ENCODE measurements around the gene CAMK1G. TPM values are rescaled to one million over a fixed set of nuclear protein-coding genes. Genes with fewer than 3 reads are reported as not detected.

Gene CAMK1G
- total and polyA plus RNA-seq, 2 of the 4 experiments (the other 2 are of a cell fraction) = 0.72 to 1.8 TPM

DNA sequence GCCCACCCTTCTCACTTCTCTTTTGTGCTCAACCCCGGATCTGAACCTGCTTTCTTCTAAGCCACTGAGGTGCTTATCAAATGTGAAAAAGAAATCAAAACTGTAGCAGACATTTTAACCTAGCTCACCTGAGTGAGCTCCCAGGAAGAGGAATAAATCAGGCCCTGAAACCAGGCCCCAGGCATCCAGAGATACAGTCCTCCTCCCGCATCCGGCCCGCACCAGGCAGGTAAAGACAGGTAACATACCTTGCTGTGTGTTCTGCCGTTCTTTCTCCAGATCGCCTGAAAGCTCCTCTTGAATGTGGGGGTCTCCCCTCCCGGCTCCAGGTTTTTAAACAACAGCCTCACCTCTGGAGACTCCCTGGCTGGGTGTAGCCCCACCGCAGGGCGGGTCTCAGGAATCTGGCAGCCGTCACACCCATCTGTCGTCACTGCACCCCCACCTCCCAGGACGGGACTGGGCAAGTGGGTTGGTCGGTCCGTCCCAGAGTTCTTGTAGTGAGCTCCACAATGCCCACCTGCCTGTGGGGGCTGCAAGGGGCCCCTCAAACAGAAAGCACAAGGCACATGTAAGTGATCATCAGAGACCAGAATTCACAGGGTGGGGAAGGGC, 68.7 kb downstream of the CAMK1G start, which contains the start of gene LAMB3:
TSS of gene LAMB3 (minus strand) at position 305 of the 615 bp plus-strand sequence. CDS start 1,481 bp downstream, outside the sequence.
- Histone ChIP-seq H2AK9ac (replicated peaks; ENCODE audit: low read depth, low read length, poor library complexity) (peak within 1 kb of the TSS; percentile 73), H3K9me1 (ENCODE audit: insufficient read depth, low read length) (peaks cover 21% of the 10 kb centered on the region), H3K79me1 (ENCODE audit: low read depth in 1 of 2, low read length in 2 of 2) (no peaks in the 10 kb centered on the region), H3K4me1 (ENCODE audit: control insufficient read depth, insufficient read depth, low read length) (peaks cover 18% of the 10 kb centered on the region), H3K4ac (ENCODE audit: low read depth, low read length) (no peak within 1 kb of the TSS; the same call in 1 of the 2 replicates), H2BK5ac (ENCODE audit: low read depth, low read length, poor library complexity, severe bottlenecking) (no peak within 1 kb of the TSS), H3K23ac (ENCODE audit: low read depth, low read length) (no peak within 1 kb of the TSS), H3K27me3 (ENCODE audit: control insufficient read depth, insufficient read depth, low read length) (no peaks in the 10 kb centered on the region; the same call in 1 of the 2 replicates), H4K20me1 (ENCODE audit: insufficient read depth, low read length) (no peaks in the 10 kb centered on the region), H2AFZ (replicated peaks; ENCODE audit: low read length, poor library complexity) (peak within 1 kb of the TSS; percentile 90), H3K4me2 (ENCODE audit: low read depth, low read length) (no peak within 1 kb of the TSS), H2BK120ac (ENCODE audit: low read depth, low read length) (no peak within 1 kb of the TSS), H4K91ac (ENCODE audit: insufficient read depth, low read depth, low read length) (no peak within 1 kb of the TSS), H3K36me3 (ENCODE audit: control insufficient read depth, insufficient read depth, low read length) (no peaks in the 10 kb centered on the region), H2BK15ac (ENCODE audit: low read depth, low read length) (no peak within 1 kb of the TSS), H2AK5ac (ENCODE audit: low read depth, low read length) (0 out of 2 replicates have a peak within 1 kb of the TSS, but pooled peaks have one; percentile 28), H3K9ac (ENCODE audit: low read depth, low read length) (no peak within 1 kb of the TSS), H3K9me3 (ENCODE audit: control insufficient read depth, insufficient read depth, low read length) (no peaks in the 10 kb centered on the region), H3K4me3 (ENCODE audit: insufficient read depth, low read depth, low read length) (no peak within 1 kb of the TSS), H4K5ac (ENCODE audit: low read depth, low read length) (no peak within 1 kb of the TSS), H2BK20ac (ENCODE audit: low read depth, low read length) (peak within 1 kb of the TSS; percentile 27), H3K56ac (ENCODE audit: extremely low read depth, insufficient read depth, low read length) (no peak within 1 kb of the TSS), H3K18ac (ENCODE audit: low read depth, low read length) (no peak within 1 kb of the TSS), H3K27ac (ENCODE audit: insufficient read depth, low read length) (no peak within 1 kb of the TSS), H3K14ac (replicated peaks; ENCODE audit: low read depth, low read length) (no peak within 1 kb of the TSS), H4K8ac (ENCODE audit: low read depth in 2 of 2, low read length in 2 of 2) (peak within 1 kb of the TSS; percentile 59 to 96; a peak in 2 of 4 replicates)
- DNase-seq (no peak), ATAC-seq (ENCODE audit: low read depth) (no peak)
- no peak for TF ChIP-seq USF2 (IDR thresholded peaks at IDR 0.05; ENCODE audit: low read depth, low read length)
- TF ChIP-seq MAZ (IDR thresholded peaks at IDR 0.05; ENCODE audit: borderline replicate concordance, low read depth, low read length) = no peak
- no peak for TF ChIP-seq MXI1 (IDR thresholded peaks at IDR 0.05; ENCODE audit: borderline replicate concordance, low read depth, low read length)
- TF ChIP-seq CTCF (conservative IDR thresholded peaks at IDR 0.05; ENCODE audit: low read depth, low read length) = no peak
- no peak for TF ChIP-seq SMC3 (IDR thresholded peaks at IDR 0.05; ENCODE audit: low read depth, low read length)
- no peak for TF ChIP-seq ELK1 (IDR thresholded peaks at IDR 0.05; ENCODE audit: borderline replicate concordance, low read depth, low read length)
- no peak for TF ChIP-seq BHLHE40 (IDR thresholded peaks at IDR 0.05; ENCODE audit: low read depth, low read length)
- TF ChIP-seq RAD21 (IDR thresholded peaks at IDR 0.05; ENCODE audit: low read length) = no peak
- TF ChIP-seq MAFK (IDR thresholded peaks at IDR 0.05; ENCODE audit: low read depth, low read length) = no peak
- dilution Hi-C loops (cut with HindIII; ENCODE audit: low sequenced_read_pairs, unreplicated experiment) (no loop called here), in situ Hi-C loops (cut with MboI; ENCODE audit: low sequenced_read_pairs) (no loop called here), intact Hi-C loops (cut with micrococcal nuclease) (no loop called here)
- ChIA-PET CTCF (interaction anchor here (1.2 kb wide), 1 partner anchor 25 kb away, joined by 3 read pairs; no protein-coding TSS in a partner anchor), POLR2A (ENCODE audit: unreplicated experiment) (no interaction called here)
- no TSS peak for BruUV-seq (replicated peaks)
- WGBS, 2 experiments (ENCODE audit: extremely low coverage in 2 of 2, insufficient read length in 1 of 2) = 77% methylated on average over 10 of the region's 14 CpGs; no CpG with 5 or more reads in 1 of the 2 experiments

Data from IMR-90 (cell line).